Measurements from ENCODE around the gene RBBP8NL. TPM values are rescaled to one million over a fixed set of nuclear protein-coding genes. Genes with fewer than 3 reads are reported as not detected.

The RBBP8NL gene
- total and polyA plus RNA-seq, 4 donors: 0.21 to 1.3 (median 1.1) TPM

DNA sequence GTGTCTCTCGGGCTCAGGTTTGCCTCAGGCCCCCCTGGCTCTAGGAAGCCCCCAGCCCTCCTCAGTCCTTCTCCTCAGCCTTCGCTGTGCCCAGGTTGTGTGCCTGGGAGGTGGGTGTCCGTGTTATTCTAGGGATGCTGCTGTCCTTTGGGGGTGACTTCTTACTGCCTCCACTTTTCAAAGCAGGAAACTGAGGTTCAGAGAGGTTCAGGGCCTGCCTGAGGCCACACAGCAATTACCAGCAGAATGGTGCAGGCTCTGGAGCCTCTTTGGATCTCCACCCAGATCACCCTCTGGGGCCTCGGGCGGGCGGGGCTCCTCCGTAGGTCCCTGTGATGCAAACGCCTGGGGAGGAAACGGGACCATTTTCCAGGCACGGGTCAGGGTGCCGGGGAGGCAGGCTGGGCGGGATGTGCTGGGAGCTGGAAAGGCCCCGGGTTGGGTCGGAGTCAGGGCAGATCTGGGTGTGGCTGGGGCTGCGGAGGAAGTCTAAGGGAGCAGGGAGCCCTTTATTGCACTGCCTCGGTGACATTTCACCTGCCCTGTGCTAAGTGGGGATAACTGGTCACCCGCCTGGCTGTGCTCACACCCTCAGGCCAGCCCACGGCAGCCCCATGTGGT lies 25.2 kb upstream of the RBBP8NL start:
- WGBS, 2 donors: 73 to 79% methylated on average over 18 of the region's 18 CpGs

DNA sequence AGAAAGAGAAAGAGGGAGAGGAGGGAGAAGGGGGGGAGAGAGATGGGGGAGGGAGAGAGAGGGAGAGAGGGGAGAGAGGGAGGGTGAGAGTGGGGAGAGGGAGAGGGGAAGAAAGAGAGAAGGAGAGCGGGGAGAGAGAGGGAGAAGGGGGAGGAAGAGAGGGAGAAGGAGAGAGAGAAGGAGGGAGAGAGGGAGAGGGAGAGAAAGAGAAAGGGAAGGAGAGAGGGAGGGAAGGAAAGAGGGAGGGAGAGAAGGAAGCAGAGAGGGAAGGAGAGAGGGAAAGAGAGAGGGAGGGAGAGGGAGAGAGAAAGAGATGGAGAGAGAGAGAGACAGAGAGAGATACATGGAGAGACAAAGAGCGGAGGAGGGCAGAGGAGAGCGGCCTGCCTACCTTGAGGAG lies 24.6 kb upstream of the RBBP8NL start:
- ATAC-seq (ENCODE audit: insufficient read depth, low FRiP score) (no peak), DNase-seq (no peak)
- peaks cover 0 to 52% (median 23%) of the 10 kb centered on the region in 5 donors for H3K4me1 ChIP-seq (ENCODE audit: control insufficient read depth in 5 of 5, insufficient read depth in 5 of 5, low read length in 5 of 5)
- 87 to 88% methylated on average over 3 of the region's 3 CpGs for WGBS, 2 donors
- H3K36me3 ChIP-seq (ENCODE audit: control insufficient read depth in 4 of 4, insufficient read depth in 4 of 4, low read length in 4 of 4): no peaks in the 10 kb centered on the region
- H3K27me3 ChIP-seq (ENCODE audit: control insufficient read depth in 3 of 3, insufficient read depth in 3 of 3, low read length in 2 of 3): no peaks in the 10 kb centered on the region
- no peak overlapping the region for H3K4me3 ChIP-seq
- TF ChIP-seq, protein P1, sequence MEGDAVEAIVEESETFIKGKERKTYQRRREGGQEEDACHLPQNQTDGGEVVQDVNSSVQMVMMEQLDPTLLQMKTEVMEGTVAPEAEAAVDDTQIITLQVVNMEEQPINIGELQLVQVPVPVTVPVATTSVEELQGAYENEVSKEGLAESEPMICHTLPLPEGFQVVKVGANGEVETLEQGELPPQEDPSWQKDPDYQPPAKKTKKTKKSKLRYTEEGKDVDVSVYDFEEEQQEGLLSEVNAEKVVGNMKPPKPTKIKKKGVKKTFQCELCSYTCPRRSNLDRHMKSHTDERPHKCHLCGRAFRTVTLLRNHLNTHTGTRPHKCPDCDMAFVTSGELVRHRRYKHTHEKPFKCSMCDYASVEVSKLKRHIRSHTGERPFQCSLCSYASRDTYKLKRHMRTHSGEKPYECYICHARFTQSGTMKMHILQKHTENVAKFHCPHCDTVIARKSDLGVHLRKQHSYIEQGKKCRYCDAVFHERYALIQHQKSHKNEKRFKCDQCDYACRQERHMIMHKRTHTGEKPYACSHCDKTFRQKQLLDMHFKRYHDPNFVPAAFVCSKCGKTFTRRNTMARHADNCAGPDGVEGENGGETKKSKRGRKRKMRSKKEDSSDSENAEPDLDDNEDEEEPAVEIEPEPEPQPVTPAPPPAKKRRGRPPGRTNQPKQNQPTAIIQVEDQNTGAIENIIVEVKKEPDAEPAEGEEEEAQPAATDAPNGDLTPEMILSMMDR (IDR thresholded peaks at IDR 0.05; ENCODE audit: control extremely low read depth, extremely low read depth): no peak
- no peak overlapping the region for H3K27ac ChIP-seq (ENCODE audit: low read depth in 1 of 2, low read length in 1 of 2)
- H3K9me3 ChIP-seq (ENCODE audit: control insufficient read depth in 4 of 4, insufficient read depth in 3 of 4, low read length in 3 of 4): no peaks in the 10 kb centered on the region
- no peak overlapping the region for H3K9ac ChIP-seq (ENCODE audit: insufficient read depth in 1 of 2, low read length in 2 of 2)

More for the DNA sequence above, 25.2 kb upstream of the RBBP8NL start:
- ATAC-seq (ENCODE audit: insufficient read depth, low FRiP score): no peak
- DNase-seq: no peak
- Histone ChIP-seq H3K4me3 (no peak overlapping the region), H3K9me3 (ENCODE audit: control insufficient read depth in 4 of 4, insufficient read depth in 3 of 4, low read length in 3 of 4) (no peaks in the 10 kb centered on the region), H3K4me1 (ENCODE audit: control insufficient read depth in 5 of 5, insufficient read depth in 5 of 5, low read length in 5 of 5) (peaks cover 0 to 58% (median 26%) of the 10 kb centered on the region in 5 donors), H3K27me3 (ENCODE audit: control insufficient read depth in 3 of 3, insufficient read depth in 3 of 3, low read length in 2 of 3) (no peaks in the 10 kb centered on the region), H3K27ac (ENCODE audit: low read depth in 1 of 2, low read length in 1 of 2) (no peak overlapping the region), H3K36me3 (ENCODE audit: control insufficient read depth in 4 of 4, insufficient read depth in 4 of 4, low read length in 4 of 4) (no peaks in the 10 kb centered on the region), H3K9ac (ENCODE audit: insufficient read depth in 1 of 2, low read length in 2 of 2) (no peak overlapping the region)
- TF ChIP-seq, protein P1 (IDR thresholded peaks at IDR 0.05; ENCODE audit: control extremely low read depth, extremely low read depth): no peak

DNA sequence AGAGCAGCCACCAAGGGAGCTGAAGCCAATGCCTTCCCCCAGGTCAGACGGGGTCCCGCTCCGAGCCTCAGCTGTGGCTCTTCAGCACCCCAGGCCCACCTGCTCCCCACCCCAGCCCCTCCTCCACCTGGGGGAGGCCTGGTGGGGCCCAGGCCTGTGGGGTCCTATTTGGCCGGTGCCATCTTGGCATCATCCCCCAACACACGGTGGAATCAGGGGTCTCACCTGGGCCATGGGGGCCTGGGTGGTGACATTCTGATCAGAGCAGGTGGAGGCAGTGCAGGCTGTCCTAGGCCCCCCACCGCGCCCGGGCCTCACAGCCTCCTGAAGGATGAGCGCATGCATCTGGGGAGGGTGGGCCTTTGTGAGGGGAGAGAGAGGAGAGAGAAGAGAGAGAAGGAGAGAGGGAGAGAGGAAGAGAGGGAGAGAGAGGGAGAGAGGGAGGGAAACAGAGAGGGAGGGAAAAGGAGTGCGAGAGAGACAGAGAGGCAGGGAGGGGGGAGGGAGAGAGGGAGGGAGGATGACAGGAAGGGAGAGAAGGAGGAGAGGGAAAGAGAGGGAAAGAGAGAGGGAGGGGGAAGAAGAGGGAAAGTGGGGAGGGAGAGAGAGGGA lies 23.9 kb upstream of the RBBP8NL start:
- Histone ChIP-seq H3K4me1 (ENCODE audit: control insufficient read depth in 5 of 5, insufficient read depth in 5 of 5, low read length in 5 of 5) (peaks cover 0 to 51% (median 19%) of the 10 kb centered on the region in 5 donors), H3K27ac (ENCODE audit: low read depth in 1 of 2, low read length in 1 of 2) (no peak overlapping the region), H3K9ac (ENCODE audit: insufficient read depth in 1 of 2, low read length in 2 of 2) (no peak overlapping the region), H3K27me3 (ENCODE audit: control insufficient read depth in 3 of 3, insufficient read depth in 3 of 3, low read length in 2 of 3) (no peaks in the 10 kb centered on the region), H3K36me3 (ENCODE audit: control insufficient read depth in 4 of 4, insufficient read depth in 4 of 4, low read length in 4 of 4) (no peaks in the 10 kb centered on the region), H3K4me3 (no peak overlapping the region), H3K9me3 (ENCODE audit: control insufficient read depth in 4 of 4, insufficient read depth in 3 of 4, low read length in 3 of 4) (no peaks in the 10 kb centered on the region)
- 73 to 81% methylated on average over 9 to 10 of the region's 10 CpGs for WGBS, 2 donors
- TF ChIP-seq, protein P1 (IDR thresholded peaks at IDR 0.05; ENCODE audit: control extremely low read depth, extremely low read depth): no peak
- ATAC-seq (ENCODE audit: insufficient read depth, low FRiP score): no peak
- no peak for DNase-seq

Data from lung (tissue), 12 donors.